ENCODE data around the gene NOS1.
"Not testable (repeated sequence)": the region's sequence is repeated elsewhere in the genome, so short reads cannot be mapped to it uniquely, and the experiment has no call there.

The NOS1 gene

GRCh38 chr12:117393656-117394055, 32.2 kb upstream of the NOS1 start:
- Histone ChIP-seq H3K4me1 (ENCODE audit: control insufficient read depth in 1 of 2, insufficient read depth in 2 of 2, low read length in 2 of 2) (no peaks in the 10 kb centered on the region), H3K4me3 (ENCODE audit: low read depth in 1 of 2, low read length in 2 of 2) (no peak overlapping the region), H3K27ac (ENCODE audit: low read length) (no peak overlapping the region), H3K27me3 (ENCODE audit: low read depth, low read length) (no peaks in the 10 kb centered on the region), H3K36me3 (ENCODE audit: control insufficient read depth in 1 of 2, insufficient read depth in 2 of 2, low read length in 2 of 2) (no peaks in the 10 kb centered on the region), H3K9me3 (ENCODE audit: control insufficient read depth in 1 of 2, low read length in 2 of 2) (peaks cover 0 to 8% of the 10 kb centered on the region in 2 donors)

- no peaks in the 10 kb centered on the region for H3K4me1 ChIP-seq (ENCODE audit: control insufficient read depth in 1 of 2, insufficient read depth in 2 of 2, low read length in 2 of 2)
- no peaks in the 10 kb centered on the region for H3K36me3 ChIP-seq (ENCODE audit: control insufficient read depth in 1 of 2, insufficient read depth in 2 of 2, low read length in 2 of 2)
- H3K9me3 ChIP-seq (ENCODE audit: control insufficient read depth in 1 of 2, low read length in 2 of 2) = no peaks in the 10 kb centered on the region
- H3K27ac ChIP-seq (ENCODE audit: low read length) = no peak overlapping the region
- no peaks in the 10 kb centered on the region for H3K27me3 ChIP-seq (ENCODE audit: low read depth, low read length)
- no peak overlapping the region for H3K4me3 ChIP-seq (ENCODE audit: low read depth in 1 of 2, low read length in 2 of 2)
Measured at GRCh38 chr12:117390866-117391265, 29.4 kb upstream of the NOS1 start.

- H3K4me1 ChIP-seq (ENCODE audit: control insufficient read depth in 1 of 2, insufficient read depth in 2 of 2, low read length in 2 of 2) = no peaks in the 10 kb centered on the region
- no peaks in the 10 kb centered on the region for H3K27me3 ChIP-seq (ENCODE audit: low read depth, low read length)
- H3K4me3 ChIP-seq (ENCODE audit: low read depth in 1 of 2, low read length in 2 of 2) = no peak overlapping the region
- no peaks in the 10 kb centered on the region for H3K9me3 ChIP-seq (ENCODE audit: control insufficient read depth in 1 of 2, low read length in 2 of 2)
- H3K36me3 ChIP-seq (ENCODE audit: control insufficient read depth in 1 of 2, insufficient read depth in 2 of 2, low read length in 2 of 2) = no peaks in the 10 kb centered on the region
- H3K27ac ChIP-seq (ENCODE audit: low read length) = no peak overlapping the region
Measured at GRCh38 chr12:117388951-117389446, 27.6 kb upstream of the NOS1 start.

GRCh38 chr12:117387832-117388231, 26.4 kb upstream of the NOS1 start:
- H3K4me1 ChIP-seq (ENCODE audit: control insufficient read depth in 1 of 2, insufficient read depth in 2 of 2, low read length in 2 of 2) = no peaks in the 10 kb centered on the region
- H3K36me3 ChIP-seq (ENCODE audit: control insufficient read depth in 1 of 2, insufficient read depth in 2 of 2, low read length in 2 of 2) = no peaks in the 10 kb centered on the region
- no peaks in the 10 kb centered on the region for H3K27me3 ChIP-seq (ENCODE audit: low read depth, low read length)
- H3K27ac ChIP-seq (ENCODE audit: low read length) = no peak overlapping the region
- no peaks in the 10 kb centered on the region for H3K9me3 ChIP-seq (ENCODE audit: control insufficient read depth in 1 of 2, low read length in 2 of 2)
- no peak overlapping the region for H3K4me3 ChIP-seq (ENCODE audit: low read depth in 1 of 2, low read length in 2 of 2)

GRCh38 chr12:117384735-117385134, 23.3 kb upstream of the NOS1 start:
- H3K27ac ChIP-seq (ENCODE audit: low read length) = no peak overlapping the region
- no peak overlapping the region for H3K4me3 ChIP-seq (ENCODE audit: low read depth in 1 of 2, low read length in 2 of 2)
- H3K36me3 ChIP-seq (ENCODE audit: control insufficient read depth in 1 of 2, insufficient read depth in 2 of 2, low read length in 2 of 2) = no peaks in the 10 kb centered on the region
- no peaks in the 10 kb centered on the region for H3K4me1 ChIP-seq (ENCODE audit: control insufficient read depth in 1 of 2, insufficient read depth in 2 of 2, low read length in 2 of 2)
- no peaks in the 10 kb centered on the region for H3K9me3 ChIP-seq (ENCODE audit: control insufficient read depth in 1 of 2, low read length in 2 of 2)
- no peaks in the 10 kb centered on the region for H3K27me3 ChIP-seq (ENCODE audit: low read depth, low read length)

- Histone ChIP-seq H3K27me3 (ENCODE audit: low read depth, low read length) (no peaks in the 10 kb centered on the region), H3K27ac (ENCODE audit: low read length) (no peak overlapping the region), H3K4me1 (ENCODE audit: control insufficient read depth in 1 of 2, insufficient read depth in 2 of 2, low read length in 2 of 2) (no peaks in the 10 kb centered on the region), H3K9me3 (ENCODE audit: control insufficient read depth in 1 of 2, low read length in 2 of 2) (no peaks in the 10 kb centered on the region), H3K36me3 (ENCODE audit: control insufficient read depth in 1 of 2, insufficient read depth in 2 of 2, low read length in 2 of 2) (no peaks in the 10 kb centered on the region), H3K4me3 (ENCODE audit: low read depth in 1 of 2, low read length in 2 of 2) (no peak overlapping the region)
Measured at GRCh38 chr12:117380083-117380482, 18.7 kb upstream of the NOS1 start.

- Histone ChIP-seq H3K4me1 (ENCODE audit: control insufficient read depth in 1 of 2, insufficient read depth in 2 of 2, low read length in 2 of 2) (no peaks in the 10 kb centered on the region), H3K4me3 (ENCODE audit: low read depth in 1 of 2, low read length in 2 of 2) (no peak overlapping the region), H3K36me3 (ENCODE audit: control insufficient read depth in 1 of 2, insufficient read depth in 2 of 2, low read length in 2 of 2) (no peaks in the 10 kb centered on the region), H3K9me3 (ENCODE audit: control insufficient read depth in 1 of 2, low read length in 2 of 2) (no peaks in the 10 kb centered on the region), H3K27ac (ENCODE audit: low read length) (no peak overlapping the region), H3K27me3 (ENCODE audit: low read depth, low read length) (no peaks in the 10 kb centered on the region)
Measured at GRCh38 chr12:117377758-117378157, 16.3 kb upstream of the NOS1 start.

- Histone ChIP-seq H3K9me3 (ENCODE audit: control insufficient read depth in 1 of 2, low read length in 2 of 2) (peaks cover 0 to 3% of the 10 kb centered on the region in 2 donors), H3K27ac (ENCODE audit: low read length) (no peak overlapping the region), H3K4me1 (ENCODE audit: control insufficient read depth in 1 of 2, insufficient read depth in 2 of 2, low read length in 2 of 2) (no peaks in the 10 kb centered on the region), H3K4me3 (ENCODE audit: low read depth in 1 of 2, low read length in 2 of 2) (no peak overlapping the region), H3K27me3 (ENCODE audit: low read depth, low read length) (peaks cover 8% of the 10 kb centered on the region), H3K36me3 (ENCODE audit: control insufficient read depth in 1 of 2, insufficient read depth in 2 of 2, low read length in 2 of 2) (no peaks in the 10 kb centered on the region)
Measured at GRCh38 chr12:117370588-117370987, 9.2 kb upstream of the NOS1 start.

- H3K4me3 ChIP-seq (ENCODE audit: low read depth in 1 of 2, low read length in 2 of 2); H3K27ac ChIP-seq (ENCODE audit: low read length); H3K36me3 ChIP-seq (ENCODE audit: control insufficient read depth in 1 of 2, insufficient read depth in 2 of 2, low read length in 2 of 2); H3K4me1 ChIP-seq (ENCODE audit: control insufficient read depth in 1 of 2, insufficient read depth in 2 of 2, low read length in 2 of 2); H3K9me3 ChIP-seq (ENCODE audit: control insufficient read depth in 1 of 2, low read length in 2 of 2); H3K27me3 ChIP-seq (ENCODE audit: low read depth, low read length): not testable (repeated sequence)
Measured at GRCh38 chr12:117370000-117370399, 8.6 kb upstream of the NOS1 start.

- no peaks in the 10 kb centered on the region for H3K36me3 ChIP-seq (ENCODE audit: control insufficient read depth in 1 of 2, insufficient read depth in 2 of 2, low read length in 2 of 2)
- no peaks in the 10 kb centered on the region for H3K4me1 ChIP-seq (ENCODE audit: control insufficient read depth in 1 of 2, insufficient read depth in 2 of 2, low read length in 2 of 2)
- H3K9me3 ChIP-seq (ENCODE audit: control insufficient read depth in 1 of 2, low read length in 2 of 2) = peaks cover 0 to 3% of the 10 kb centered on the region in 2 donors
- peaks cover 19% of the 10 kb centered on the region for H3K27me3 ChIP-seq (ENCODE audit: low read depth, low read length)
- H3K27ac ChIP-seq (ENCODE audit: low read length) = no peak overlapping the region
- H3K4me3 ChIP-seq (ENCODE audit: low read depth in 1 of 2, low read length in 2 of 2) = no peak overlapping the region
Measured at GRCh38 chr12:117367006-117367638, 5.7 kb upstream of the NOS1 start.

- H3K27me3 ChIP-seq (ENCODE audit: low read depth, low read length) = peaks cover 28% of the 10 kb centered on the region
- peaks cover 0 to 3% of the 10 kb centered on the region in 2 donors for H3K9me3 ChIP-seq (ENCODE audit: control insufficient read depth in 1 of 2, low read length in 2 of 2)
- no peak overlapping the region for H3K27ac ChIP-seq (ENCODE audit: low read length)
- no peaks in the 10 kb centered on the region for H3K36me3 ChIP-seq (ENCODE audit: control insufficient read depth in 1 of 2, insufficient read depth in 2 of 2, low read length in 2 of 2)
- H3K4me3 ChIP-seq (ENCODE audit: low read depth in 1 of 2, low read length in 2 of 2) = no peak overlapping the region
- peaks cover 0 to 8% of the 10 kb centered on the region in 2 donors for H3K4me1 ChIP-seq (ENCODE audit: control insufficient read depth in 1 of 2, insufficient read depth in 2 of 2, low read length in 2 of 2)
Measured at GRCh38 chr12:117365049-117365616, 3.7 kb upstream of the NOS1 start.
